ENCODE results near the gene KRTAP10-2.
"Not testable (repeated sequence)": the region's sequence is repeated elsewhere in the genome, so short reads cannot be mapped to it uniquely, and the experiment has no call there.

KRTAP10-2 gene

DNA sequence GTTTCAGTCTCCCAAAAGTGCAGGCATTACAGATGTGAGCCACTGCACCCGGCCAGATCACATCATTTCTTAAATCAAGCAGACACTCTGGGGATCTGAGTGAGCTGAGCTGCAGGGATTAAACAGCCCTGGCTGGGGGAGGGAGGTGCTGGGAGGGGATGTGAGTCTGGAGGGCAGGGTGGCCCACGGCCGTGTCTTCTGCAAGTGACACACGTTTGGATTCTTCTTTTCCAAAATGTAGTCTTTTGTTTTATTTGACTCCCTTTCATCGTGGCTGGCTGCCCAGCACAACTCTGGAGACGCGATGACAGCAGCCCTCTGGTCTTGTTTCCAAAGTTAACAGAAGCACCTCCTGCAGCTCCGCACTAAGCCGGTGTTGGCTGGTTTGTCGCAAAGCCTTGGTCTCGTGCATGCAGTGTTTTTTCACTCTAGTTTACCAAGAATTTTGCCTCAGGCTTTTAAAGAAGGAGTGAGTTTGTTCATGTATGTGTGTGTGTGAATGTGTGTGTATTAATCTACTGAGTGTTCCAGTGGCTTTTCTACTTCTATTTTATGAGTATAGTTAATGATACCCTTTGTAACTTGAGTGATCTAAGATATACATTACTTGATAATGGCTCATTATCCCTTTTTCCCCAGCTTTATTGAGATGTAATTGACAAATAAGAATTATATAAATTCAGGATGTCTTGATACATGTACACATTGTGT lies 31.9 kb upstream of the KRTAP10-2 start:
- no peak for DNase-seq (ENCODE audit: low spot score)

DNA sequence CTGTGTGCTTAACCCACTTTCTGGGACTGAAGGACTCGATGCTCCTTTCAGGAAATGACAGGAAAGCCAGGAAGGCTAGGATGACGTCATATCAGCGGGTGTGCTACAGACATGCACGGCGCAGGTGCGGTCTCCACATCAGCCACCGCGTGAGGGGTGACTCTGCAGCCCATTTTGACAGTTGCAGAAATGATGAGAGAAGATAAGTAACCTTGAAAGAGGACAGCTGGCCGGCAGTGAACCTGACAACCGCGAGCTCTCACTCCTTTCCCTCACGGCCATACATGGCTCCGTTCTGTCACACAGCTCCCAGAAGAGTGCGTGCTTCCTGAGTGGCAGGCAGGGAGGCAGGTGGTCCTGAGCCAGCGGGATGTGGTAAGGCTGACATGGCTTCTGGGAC lies 30.8 kb upstream of the KRTAP10-2 start:
- DNase-seq (ENCODE audit: low spot score) = no peak

- no peak for DNase-seq (ENCODE audit: low spot score)
These were observed 29.9 kb upstream of the KRTAP10-2 start for GRCh38 chr21:44581158-44581557.

DNA sequence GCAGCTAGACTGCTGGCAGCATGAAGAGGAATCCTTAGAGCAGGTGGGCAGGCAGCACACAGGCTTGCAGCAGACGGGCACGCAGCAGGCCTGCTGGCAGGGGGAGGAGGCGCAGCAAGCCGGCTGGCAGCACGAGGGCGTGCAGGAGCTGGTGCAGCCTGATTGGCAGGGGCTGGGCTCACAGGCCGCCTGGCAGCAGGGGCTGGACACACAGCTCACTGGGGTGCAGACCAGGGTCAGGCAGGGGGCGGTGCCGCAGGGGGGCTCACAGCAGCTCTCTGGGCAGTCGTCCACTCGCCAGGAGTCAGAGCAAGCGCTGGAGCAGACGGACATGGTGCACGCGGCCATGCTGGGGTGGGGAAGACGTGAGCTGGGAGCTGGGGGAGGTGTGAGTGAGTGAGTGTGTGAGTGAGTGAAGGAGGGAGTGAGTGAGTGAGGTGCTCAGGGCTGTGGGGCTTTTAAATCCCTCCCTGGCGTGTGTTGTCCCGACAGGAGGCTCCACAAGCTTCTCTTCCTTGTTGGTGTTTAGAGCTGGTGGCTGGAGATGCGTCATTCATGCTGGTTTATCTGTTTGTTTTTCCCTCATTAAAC lies 29.0 kb upstream of the KRTAP10-2 start, which contains the start of gene KRTAP10-5:
KRTAP10-5 (minus strand) TSS at position 374 of the 591 bp plus-strand sequence; CDS start at position 348, 26 bp downstream.
- not testable (repeated sequence) for DNase-seq (ENCODE audit: low spot score)

DNA sequence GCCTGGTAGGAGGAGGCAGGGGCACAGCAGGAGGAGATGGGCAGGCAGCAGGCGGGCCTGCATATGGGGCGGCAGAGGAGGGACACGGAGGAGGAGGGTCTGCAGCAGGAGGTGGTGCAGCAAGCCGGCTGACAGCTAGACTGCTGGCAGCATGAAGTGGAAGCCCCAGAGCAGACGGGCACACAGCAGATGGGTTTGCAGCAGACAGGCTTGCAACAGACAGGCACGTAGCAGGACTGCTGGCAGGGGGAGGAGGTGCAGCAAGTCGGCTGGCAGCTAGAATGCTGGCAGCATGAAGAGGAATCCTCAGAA lies 28.5 kb upstream of the KRTAP10-2 start:
- no peak for DNase-seq (ENCODE audit: low spot score)

- DNase-seq (ENCODE audit: low spot score) = no peak
These were observed 27.9 kb upstream of the KRTAP10-2 start for GRCh38 chr21:44579056-44579832.

GRCh38 chr21:44578371-44579055 lies 27.2 kb upstream of the KRTAP10-2 start:
- DNase-seq (ENCODE audit: low spot score) = no peak

DNA sequence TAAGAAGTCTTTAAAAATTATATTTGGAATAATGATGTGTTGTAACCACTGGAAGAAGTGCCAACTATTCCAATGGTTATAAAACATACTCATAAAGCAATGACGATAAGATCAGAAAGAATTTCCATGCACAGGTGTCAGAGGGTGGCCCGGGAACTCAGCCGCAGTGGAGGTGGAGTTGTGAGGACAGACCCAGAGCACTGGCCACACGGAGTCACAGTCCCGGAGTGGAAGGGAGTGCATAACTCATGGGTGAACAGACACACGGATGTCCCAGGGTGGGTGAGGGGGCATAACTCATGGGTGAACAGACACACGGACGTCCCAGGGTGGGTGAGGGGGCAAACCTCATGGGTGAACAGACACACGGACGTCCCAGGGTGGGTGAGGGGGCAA lies 24.7 kb upstream of the KRTAP10-2 start:
- no peak for DNase-seq (ENCODE audit: low spot score)

GRCh38 chr21:44575307-44576024 lies 24.2 kb upstream of the KRTAP10-2 start:
- no peak for DNase-seq (ENCODE audit: low spot score)

- DNase-seq (ENCODE audit: low spot score) = no peak
These were observed 23.4 kb upstream of the KRTAP10-2 start for GRCh38 chr21:44574457-44575306.

GRCh38 chr21:44573630-44574456 lies 22.5 kb upstream of the KRTAP10-2 start, which contains the start of gene KRTAP10-4:
TSS of gene KRTAP10-4 (plus strand) at chr21:44573729. CDS start at chr21:44573759, 30 bp downstream.
- DNase-seq (ENCODE audit: low spot score) = not testable (repeated sequence)

- peak; percentile 61 for DNase-seq (ENCODE audit: low spot score)
These were observed 21.8 kb upstream of the KRTAP10-2 start for GRCh38 chr21:44572959-44573583.

- DNase-seq (ENCODE audit: low spot score) = no peak
These were observed 20.8 kb upstream of the KRTAP10-2 start for GRCh38 chr21:44571844-44572782.

DNA sequence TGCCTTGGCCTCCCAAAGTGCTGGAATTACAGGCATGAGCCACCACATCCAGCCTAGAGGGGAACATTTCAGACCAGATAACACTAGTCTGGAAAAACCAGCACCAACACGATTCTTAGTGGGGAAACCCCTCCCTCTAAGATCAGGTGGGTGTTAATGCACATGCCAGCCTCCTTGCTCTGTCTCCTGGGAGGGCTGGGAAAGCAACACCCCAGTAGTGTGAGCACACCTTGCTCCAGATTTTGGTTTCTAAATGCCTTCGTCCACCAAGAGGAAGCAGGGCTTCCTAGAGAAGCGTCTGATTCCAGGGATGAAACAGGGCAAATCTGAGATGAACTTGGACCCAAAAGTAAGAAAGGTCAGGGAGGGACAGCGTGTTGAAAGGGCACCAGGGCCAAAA lies 20.0 kb upstream of the KRTAP10-2 start:
- DNase-seq (ENCODE audit: low spot score) = no peak

GRCh38 chr21:44569861-44570517 lies 18.7 kb upstream of the KRTAP10-2 start:
- DNase-seq (ENCODE audit: low spot score) = no peak

DNA sequence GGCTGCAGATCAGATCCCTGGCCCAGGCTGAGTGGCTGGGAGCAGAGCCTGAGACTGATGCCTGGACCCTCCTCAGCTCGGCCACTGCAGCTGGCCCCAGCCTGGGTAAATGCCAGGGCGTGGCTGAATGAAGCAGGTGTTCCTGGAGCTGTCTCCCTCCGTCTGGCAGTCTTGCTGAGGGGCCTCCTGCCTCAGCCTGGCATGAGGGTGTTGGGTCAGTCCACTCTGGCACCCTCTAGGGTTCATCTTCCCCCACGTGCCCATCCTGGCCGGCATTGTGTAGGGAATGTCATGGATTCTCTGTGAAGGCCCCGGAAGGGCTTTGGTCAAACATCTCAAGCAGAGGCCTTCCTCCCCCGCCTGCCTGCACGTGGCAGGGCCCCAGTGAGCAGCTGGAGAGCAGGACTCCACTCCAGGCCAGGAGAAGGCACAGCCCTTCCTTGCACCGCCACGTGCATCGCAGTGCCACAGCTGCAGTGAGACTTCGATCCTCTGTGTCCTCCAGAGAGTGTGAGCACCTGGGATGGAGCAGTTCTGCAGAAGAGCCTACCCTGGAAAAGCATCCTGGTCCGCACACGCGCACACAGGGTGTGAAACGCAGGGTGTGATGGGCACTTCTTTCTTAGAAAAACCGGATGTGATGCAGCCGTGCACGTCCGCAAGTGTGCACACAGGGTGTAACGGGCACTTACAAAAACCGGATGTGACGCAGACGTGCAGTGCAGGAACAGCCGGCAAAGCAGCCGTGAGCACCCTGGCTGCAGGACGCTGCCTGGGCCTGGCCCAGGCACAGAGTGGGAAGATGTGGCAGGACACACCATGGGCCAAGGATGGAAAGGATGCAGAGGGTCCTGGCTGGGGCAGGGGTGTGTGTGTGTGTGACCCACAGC lies 17.6 kb upstream of the KRTAP10-2 start:
- no peak for DNase-seq (ENCODE audit: low spot score)

DNA sequence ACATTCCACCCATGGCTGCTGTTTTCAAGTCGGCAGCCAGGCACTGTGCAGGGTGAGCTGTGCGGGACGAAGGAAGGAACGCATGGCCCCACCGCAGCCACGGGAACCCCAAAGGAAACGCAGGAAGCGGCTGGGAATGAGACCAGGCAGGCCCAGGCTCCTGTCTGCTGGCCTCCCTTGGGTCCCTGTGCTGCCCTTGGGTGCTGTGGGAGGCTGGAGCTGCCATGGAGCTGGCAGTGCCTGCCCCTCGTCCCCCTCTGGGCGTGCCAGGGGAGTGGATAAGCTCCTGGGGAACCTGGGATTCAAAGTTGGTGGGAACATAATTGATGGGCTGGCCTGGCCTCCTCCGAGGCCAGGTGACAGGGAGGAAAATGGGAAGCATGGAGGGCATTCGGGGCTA lies 17.0 kb upstream of the KRTAP10-2 start:
- DNase-seq (ENCODE audit: low spot score) = no peak
